ENCODE data around the gene NR2F1.

The NR2F1 gene

DNA sequence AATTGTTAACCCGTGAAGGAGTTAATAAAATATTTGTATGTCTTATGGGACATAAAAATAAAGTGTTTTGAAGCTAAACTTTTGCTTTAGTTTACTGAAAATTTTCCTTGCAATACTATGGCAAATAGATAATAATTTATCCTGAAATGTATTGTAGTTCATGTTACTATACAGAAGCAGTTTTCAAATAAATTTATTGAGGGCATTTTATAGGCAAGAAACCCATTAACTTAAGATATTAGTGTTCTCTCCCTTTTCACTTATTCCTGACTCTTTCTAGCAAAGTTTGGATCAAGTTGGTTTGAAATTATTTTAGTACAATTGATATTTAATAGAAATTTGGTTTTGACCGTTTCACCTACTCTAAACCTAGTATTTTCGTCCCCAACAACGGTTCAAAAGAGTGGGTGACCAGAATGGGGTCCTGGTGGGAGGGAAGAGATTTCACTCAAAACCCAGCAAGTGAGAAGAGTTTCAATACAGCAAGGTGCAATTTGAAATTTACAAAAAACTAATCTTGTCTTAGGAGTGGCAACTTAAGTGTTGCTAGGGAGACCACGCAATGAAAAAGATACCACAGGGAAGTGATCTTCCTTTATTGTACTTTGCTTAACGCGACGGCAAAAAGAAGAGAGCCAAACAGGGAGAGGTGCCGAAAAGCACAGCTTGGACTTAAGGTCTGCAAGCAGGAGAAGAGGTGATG is 28.4 kb downstream of the NR2F1 start:
- ChIA-PET CTCF (interaction anchor here (0.6 to 1.1 kb wide), 3 partner anchors 9 to 189 kb away, joined by 3 to 5 read pairs (median 3); no protein-coding TSS in a partner anchor), POLR2A (interaction anchor here (1.3 to 1.6 kb wide), 2 partner anchors 24 to 190 kb away, joined by 3 to 9 read pairs; no protein-coding TSS in a partner anchor)
- peak overlapping the region; percentile 37 for H3K4me3 ChIP-seq (ENCODE audit: low read depth, low read length)

DNA sequence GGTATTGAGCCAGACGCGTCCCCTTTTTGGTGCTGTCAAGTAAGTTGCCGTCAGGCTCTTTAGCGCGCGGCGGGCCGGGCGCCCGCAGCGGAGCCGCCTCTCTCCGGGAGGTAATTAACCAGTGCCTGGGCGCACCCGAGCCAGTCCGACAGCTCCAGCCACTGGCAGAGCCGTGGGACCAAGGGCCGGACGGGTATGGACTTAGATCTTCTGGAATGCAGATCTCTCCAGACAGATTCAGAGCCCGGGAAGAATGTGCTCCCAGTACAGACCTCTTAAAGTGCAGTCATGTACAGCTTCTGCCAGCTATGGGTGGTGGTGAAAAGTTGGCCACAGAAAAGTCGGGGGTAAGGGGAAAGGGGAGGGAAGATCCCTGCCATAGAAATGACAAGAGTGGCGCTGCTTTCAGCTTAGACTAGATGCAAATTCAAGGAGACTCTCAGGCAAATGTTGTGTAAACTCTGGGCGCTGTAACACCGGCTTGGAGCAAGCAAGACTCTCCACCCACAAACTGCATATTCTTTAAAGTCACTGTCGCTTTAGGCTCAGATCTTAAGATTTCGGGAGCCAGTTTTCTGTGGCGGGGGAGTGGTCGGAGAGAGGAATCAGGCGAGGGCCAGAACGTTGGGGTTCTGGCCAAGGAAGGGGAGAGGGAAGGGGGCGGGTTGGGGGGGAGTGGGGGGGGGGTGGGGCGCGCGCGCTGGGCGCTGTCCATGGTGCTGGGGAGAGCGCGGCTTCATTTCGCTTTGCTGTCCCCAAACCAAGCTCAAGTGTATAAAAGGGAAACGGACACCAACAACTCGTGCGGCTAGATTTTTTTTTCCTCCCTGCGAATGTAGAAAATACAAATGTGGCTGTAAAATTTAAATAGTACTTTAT is 29.2 kb downstream of the NR2F1 start:
- ChIA-PET CTCF (interaction anchor here (0.7 to 1.5 kb wide), 6 partner anchors 8 to 547 kb away, joined by 3 to 5 read pairs (median 3); no protein-coding TSS in a partner anchor), POLR2A (interaction anchor here (0.7 to 1.6 kb wide), 5 partner anchors 13 to 189 kb away, joined by 3 to 9 read pairs (median 3); no protein-coding TSS in a partner anchor)
- Histone ChIP-seq H3K9me3 (ENCODE audit: control insufficient read depth, insufficient read depth, low read depth, low read length) (no peaks in the 10 kb centered on the region), H3K36me3 (ENCODE audit: control insufficient read depth in 2 of 2, insufficient read depth in 1 of 2, low read length in 2 of 2) (no peaks in the 10 kb centered on the region), H3K27ac (ENCODE audit: extremely low read depth, low read depth, low read length) (no peak overlapping the region; the same call in 1 of the 2 replicates), H3K4me3 (ENCODE audit: low read depth, low read length) (peak overlapping the region; percentile 37), H3K4me1 (ENCODE audit: control insufficient read depth, insufficient read depth, low read length) (peaks cover 6% of the 10 kb centered on the region)
- TF ChIP-seq ZBTB8A (tag by site-specific recombination; IDR thresholded peaks at IDR 0.05): peak; percentile 63; the same call in 1 of the 2 replicates
- no peak for TF ChIP-seq ZNF280C (tag by site-specific recombination; IDR thresholded peaks at IDR 0.05)
- peak; percentile 77 for TF ChIP-seq ZBTB20 (tag by site-specific recombination; IDR thresholded peaks at IDR 0.05)
- TF ChIP-seq, protein P1, sequence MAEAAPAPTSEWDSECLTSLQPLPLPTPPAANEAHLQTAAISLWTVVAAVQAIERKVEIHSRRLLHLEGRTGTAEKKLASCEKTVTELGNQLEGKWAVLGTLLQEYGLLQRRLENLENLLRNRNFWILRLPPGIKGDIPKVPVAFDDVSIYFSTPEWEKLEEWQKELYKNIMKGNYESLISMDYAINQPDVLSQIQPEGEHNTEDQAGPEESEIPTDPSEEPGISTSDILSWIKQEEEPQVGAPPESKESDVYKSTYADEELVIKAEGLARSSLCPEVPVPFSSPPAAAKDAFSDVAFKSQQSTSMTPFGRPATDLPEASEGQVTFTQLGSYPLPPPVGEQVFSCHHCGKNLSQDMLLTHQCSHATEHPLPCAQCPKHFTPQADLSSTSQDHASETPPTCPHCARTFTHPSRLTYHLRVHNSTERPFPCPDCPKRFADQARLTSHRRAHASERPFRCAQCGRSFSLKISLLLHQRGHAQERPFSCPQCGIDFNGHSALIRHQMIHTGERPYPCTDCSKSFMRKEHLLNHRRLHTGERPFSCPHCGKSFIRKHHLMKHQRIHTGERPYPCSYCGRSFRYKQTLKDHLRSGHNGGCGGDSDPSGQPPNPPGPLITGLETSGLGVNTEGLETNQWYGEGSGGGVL (tag by site-specific recombination; IDR thresholded peaks at IDR 0.05): 0 out of 2 replicates have a peak, but pooled peaks have one; percentile 18
- TF ChIP-seq ZNF48 (tag by site-specific recombination; IDR thresholded peaks at IDR 0.05): no peak
- TF ChIP-seq RBAK (tag by site-specific recombination; IDR thresholded peaks at IDR 0.05): no peak
- peak; percentile 70; the same call in 1 of the 2 replicates for TF ChIP-seq ZBTB17 (tag by site-specific recombination; IDR thresholded peaks at IDR 0.05)
- no peak for TF ChIP-seq ZNF121 (tag by site-specific recombination; IDR thresholded peaks at IDR 0.05)
- no peak for TF ChIP-seq KLF1 (tag by site-specific recombination; IDR thresholded peaks at IDR 0.05)
- no peak for TF ChIP-seq ZNF184 (tag by site-specific recombination; IDR thresholded peaks at IDR 0.05)
- TF ChIP-seq ZNF292 (tag by site-specific recombination; IDR thresholded peaks at IDR 0.05; ENCODE audit: borderline replicate concordance, low read depth): no peak
- TF ChIP-seq GLI4 (tag by site-specific recombination; IDR thresholded peaks at IDR 0.05): no peak
- TF ChIP-seq ZFP37 (tag by site-specific recombination; IDR thresholded peaks at IDR 0.05): no peak

More for the DNA sequence above, 28.4 kb downstream of the NR2F1 start:
- no peaks in the 10 kb centered on the region for H3K9me3 ChIP-seq (ENCODE audit: control insufficient read depth, insufficient read depth, low read depth, low read length)
- peaks cover 13% of the 10 kb centered on the region for H3K4me1 ChIP-seq (ENCODE audit: control insufficient read depth, insufficient read depth, low read length)
- no peaks in the 10 kb centered on the region for H3K36me3 ChIP-seq (ENCODE audit: control insufficient read depth in 2 of 2, insufficient read depth in 1 of 2, low read length in 2 of 2)
- no peak for TF ChIP-seq SP7 (tag by site-specific recombination; IDR thresholded peaks at IDR 0.05)
- no peak for TF ChIP-seq KLF1 (tag by site-specific recombination; IDR thresholded peaks at IDR 0.05)
- TF ChIP-seq ZNF239 (tag by site-specific recombination; IDR thresholded peaks at IDR 0.05): no peak
- no peak for TF ChIP-seq ZNF121 (tag by site-specific recombination; IDR thresholded peaks at IDR 0.05)
- no peak for TF ChIP-seq ZNF423 (tag by site-specific recombination; IDR thresholded peaks at IDR 0.05)
- TF ChIP-seq ZFP69B (tag by site-specific recombination; IDR thresholded peaks at IDR 0.05): no peak
- no peak for TF ChIP-seq ZBTB6 (tag by site-specific recombination; IDR thresholded peaks at IDR 0.05)
- no peak for TF ChIP-seq GLIS2 (tag by site-specific recombination; IDR thresholded peaks at IDR 0.05)
- no peak for TF ChIP-seq ZNF600 (tag by site-specific recombination; IDR thresholded peaks at IDR 0.05)
- no peak for TF ChIP-seq ZNF488 (tag by site-specific recombination; IDR thresholded peaks at IDR 0.05)
- no peak for TF ChIP-seq ZNF521 (tag by site-specific recombination; IDR thresholded peaks at IDR 0.05)
- TF ChIP-seq ZNF248 (tag by site-specific recombination; IDR thresholded peaks at IDR 0.05): no peak
- no peak for TF ChIP-seq ZNF704 (tag by site-specific recombination; IDR thresholded peaks at IDR 0.05)
- no peak for TF ChIP-seq ZNF214 (tag by site-specific recombination; IDR thresholded peaks at IDR 0.05; ENCODE audit: borderline replicate concordance)
- no peak for TF ChIP-seq IKZF3 (tag by site-specific recombination; IDR thresholded peaks at IDR 0.05)
- TF ChIP-seq YY2 (tag by site-specific recombination; IDR thresholded peaks at IDR 0.05): no peak
- TF ChIP-seq GLI2 (tag by site-specific recombination; IDR thresholded peaks at IDR 0.05; ENCODE audit: borderline replicate concordance, low read depth): no peak
- no peak for TF ChIP-seq REPIN1 (tag by site-specific recombination; IDR thresholded peaks at IDR 0.05; ENCODE audit: low read depth)
- no peak for TF ChIP-seq ZNF624 (tag by site-specific recombination; IDR thresholded peaks at IDR 0.05)
- TF ChIP-seq ZNF629 (tag by site-specific recombination; IDR thresholded peaks at IDR 0.05): no peak
- H3K27ac ChIP-seq (ENCODE audit: extremely low read depth, low read depth, low read length): no peak overlapping the region; the same call in 1 of the 2 replicates
